ENCODE measurements around the gene CNGA1.

GRCh38 chr4:47954677-47955076 is 61.8 kb downstream of the CNGA1 start:
- TF ChIP-seq CTCF (conservative IDR thresholded peaks at IDR 0.05; ENCODE audit: low read length) (no peak), EZH2phosphoT487 (IDR thresholded peaks at IDR 0.05; ENCODE audit: borderline replicate concordance) (no peak)

Data from Loucy (cell line).